ENCODE data around the gene LIPK.

LIPK gene

GRCh38 chr10:88782222-88782621, 76.2 kb downstream of the LIPK start:
- DNase-seq (ENCODE audit: low spot score) = no peak
- Mint-ChIP-seq H3K27me3 (ENCODE audit: low read depth) (peaks cover 24% of the 10 kb centered on the region), H3K4me1 (ENCODE audit: low read depth) (peaks cover 3% of the 10 kb centered on the region), H3K27ac (no peak overlapping the region), H3K36me3 (ENCODE audit: low read depth) (no peaks in the 10 kb centered on the region), H3K9me3 (no peaks in the 10 kb centered on the region), H3K4me3 (no peak overlapping the region)

- no peak overlapping the region for H3K4me3 Mint-ChIP-seq
- no peak for DNase-seq (ENCODE audit: low spot score)
Measured at GRCh38 chr10:88783724-88784123, 77.7 kb downstream of the LIPK start.

GRCh38 chr10:88786032-88786770, 80.2 kb downstream of the LIPK start:
- no peak for DNase-seq (ENCODE audit: low spot score)
- Mint-ChIP-seq H3K4me1 (ENCODE audit: low read depth) (peaks cover 3% of the 10 kb centered on the region), H3K36me3 (ENCODE audit: low read depth) (no peaks in the 10 kb centered on the region), H3K4me3 (no peak overlapping the region), H3K27ac (no peak overlapping the region), H3K9me3 (no peaks in the 10 kb centered on the region), H3K27me3 (ENCODE audit: low read depth) (peaks cover 19% of the 10 kb centered on the region)

More at GRCh38 chr10:88783724-88784123, 77.7 kb downstream of the LIPK start:
- Mint-ChIP-seq H3K27me3 (ENCODE audit: low read depth) (peaks cover 22% of the 10 kb centered on the region), H3K4me1 (ENCODE audit: low read depth) (peaks cover 3% of the 10 kb centered on the region), H3K36me3 (ENCODE audit: low read depth) (no peaks in the 10 kb centered on the region), H3K27ac (no peak overlapping the region), H3K9me3 (no peaks in the 10 kb centered on the region)

- peaks cover 3% of the 10 kb centered on the region for H3K4me1 Mint-ChIP-seq (ENCODE audit: low read depth)
- no peak overlapping the region for H3K27ac Mint-ChIP-seq
- no peak for DNase-seq (ENCODE audit: low spot score)
- no peaks in the 10 kb centered on the region for H3K36me3 Mint-ChIP-seq (ENCODE audit: low read depth)
- peaks cover 16% of the 10 kb centered on the region for H3K27me3 Mint-ChIP-seq (ENCODE audit: low read depth)
- H3K4me3 Mint-ChIP-seq = no peak overlapping the region
- H3K9me3 Mint-ChIP-seq = no peaks in the 10 kb centered on the region
Measured at GRCh38 chr10:88787463-88787862, 81.4 kb downstream of the LIPK start.

- Mint-ChIP-seq H3K27ac (no peak overlapping the region), H3K4me1 (ENCODE audit: low read depth) (peaks cover 11% of the 10 kb centered on the region), H3K4me3 (no peak overlapping the region), H3K36me3 (ENCODE audit: low read depth) (no peaks in the 10 kb centered on the region), H3K9me3 (no peaks in the 10 kb centered on the region), H3K27me3 (ENCODE audit: low read depth) (peaks cover 17% of the 10 kb centered on the region)
- no peak for DNase-seq (ENCODE audit: low spot score)
Measured at GRCh38 chr10:88788924-88789323, 82.9 kb downstream of the LIPK start.

GRCh38 chr10:88791924-88792323, 85.9 kb downstream of the LIPK start:
- Mint-ChIP-seq H3K27me3 (ENCODE audit: low read depth) (peaks cover 24% of the 10 kb centered on the region), H3K4me3 (no peak overlapping the region), H3K9me3 (no peaks in the 10 kb centered on the region), H3K4me1 (ENCODE audit: low read depth) (peaks cover 17% of the 10 kb centered on the region), H3K27ac (no peak overlapping the region), H3K36me3 (ENCODE audit: low read depth) (no peaks in the 10 kb centered on the region)
- DNase-seq (ENCODE audit: low spot score) = no peak

- Mint-ChIP-seq H3K4me3 (no peak overlapping the region), H3K4me1 (ENCODE audit: low read depth) (peaks cover 17% of the 10 kb centered on the region), H3K36me3 (ENCODE audit: low read depth) (no peaks in the 10 kb centered on the region), H3K9me3 (no peaks in the 10 kb centered on the region), H3K27me3 (ENCODE audit: low read depth) (peaks cover 31% of the 10 kb centered on the region), H3K27ac (no peak overlapping the region)
- DNase-seq (ENCODE audit: low spot score) = no peak
Measured at GRCh38 chr10:88792661-88793060, 86.6 kb downstream of the LIPK start.

- no peak overlapping the region for H3K27ac Mint-ChIP-seq
- DNase-seq (ENCODE audit: low spot score) = no peak
- H3K36me3 Mint-ChIP-seq (ENCODE audit: low read depth) = no peaks in the 10 kb centered on the region
- no peaks in the 10 kb centered on the region for H3K9me3 Mint-ChIP-seq
- H3K4me3 Mint-ChIP-seq = peak overlapping the region; percentile 8
- H3K27me3 Mint-ChIP-seq (ENCODE audit: low read depth) = peaks cover 33% of the 10 kb centered on the region
- peaks cover 17% of the 10 kb centered on the region for H3K4me1 Mint-ChIP-seq (ENCODE audit: low read depth)
Measured at GRCh38 chr10:88793712-88794299, 87.8 kb downstream of the LIPK start.

GRCh38 chr10:88794731-88795130, 88.7 kb downstream of the LIPK start:
- peaks cover 35% of the 10 kb centered on the region for H3K27me3 Mint-ChIP-seq (ENCODE audit: low read depth)
- DNase-seq (ENCODE audit: low spot score) = no peak
- H3K9me3 Mint-ChIP-seq = no peaks in the 10 kb centered on the region
- H3K27ac Mint-ChIP-seq = no peak overlapping the region
- H3K4me1 Mint-ChIP-seq (ENCODE audit: low read depth) = peaks cover 17% of the 10 kb centered on the region
- no peaks in the 10 kb centered on the region for H3K36me3 Mint-ChIP-seq (ENCODE audit: low read depth)
- no peak overlapping the region for H3K4me3 Mint-ChIP-seq

- Mint-ChIP-seq H3K27me3 (ENCODE audit: low read depth) (peaks cover 61% of the 10 kb centered on the region), H3K4me1 (ENCODE audit: low read depth) (peaks cover 12% of the 10 kb centered on the region), H3K36me3 (ENCODE audit: low read depth) (no peaks in the 10 kb centered on the region), H3K27ac (no peak overlapping the region), H3K9me3 (no peaks in the 10 kb centered on the region), H3K4me3 (no peak overlapping the region)
- peak; percentile 77 for DNase-seq (ENCODE audit: low spot score)
Measured at GRCh38 chr10:88800152-88801125, 94.4 kb downstream of the LIPK start.
